GM18498 (cell line): ENCODE results near the gene CDYL2.

Source experiments
- ATAC-seq: cut with Tn5 transposase; IDR thresholded peaks from one replicate; pipeline ENCODE4 v1.9.1; 2021; ENCODE audit warnings: mild to moderate bottlenecking, moderate library complexity; ENCODE audit not compliant: unreplicated experiment

The CDYL2 gene

GRCh38 chr16:80639636-80640035, 164.8 kb downstream of the CDYL2 start:
- ATAC-seq = no peak

- no peak for ATAC-seq
These were observed 166.8 kb downstream of the CDYL2 start for GRCh38 chr16:80637621-80638020.

DNA sequence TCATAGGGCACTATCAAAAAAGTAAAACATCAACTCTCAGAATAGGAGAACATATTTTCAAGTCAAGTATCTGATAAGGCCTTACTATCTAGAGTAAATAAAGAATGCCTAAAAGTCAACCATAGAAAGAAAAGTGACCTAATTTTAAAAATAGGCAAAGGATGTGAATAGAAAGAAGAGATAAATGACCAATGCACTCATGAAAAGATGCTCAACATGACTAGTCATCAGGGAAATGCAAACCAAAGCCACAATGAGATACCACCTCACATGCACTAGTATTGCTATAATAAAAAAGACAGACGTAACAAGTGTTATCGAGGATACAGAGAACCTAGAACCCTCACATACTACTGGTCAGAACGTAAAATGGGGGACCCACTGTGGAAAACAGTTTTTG, 172.8 kb downstream of the CDYL2 start:
- no peak for ATAC-seq

GRCh38 chr16:80628254-80628653, 176.1 kb downstream of the CDYL2 start:
- ATAC-seq = no peak

DNA sequence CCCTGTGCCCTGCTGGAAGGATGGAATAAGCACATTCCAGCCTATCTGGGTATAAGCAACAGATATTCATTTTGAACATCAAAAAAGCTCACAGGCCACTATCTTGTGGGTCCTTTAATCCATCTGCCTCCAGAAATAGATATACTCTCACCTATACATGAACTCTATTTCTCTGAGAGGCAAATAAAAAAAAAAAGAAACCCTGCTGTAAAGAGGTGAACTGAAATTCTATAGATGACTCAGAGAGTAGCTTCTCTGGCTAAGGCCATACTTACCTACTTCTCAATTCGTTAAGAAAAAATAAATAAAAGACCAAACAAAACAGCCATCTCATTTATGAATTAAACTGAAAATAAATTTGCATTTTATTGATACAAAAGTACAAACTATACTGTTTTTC, 177.3 kb downstream of the CDYL2 start:
- peak; percentile 84 for ATAC-seq

GRCh38 chr16:80623376-80623775, 181.0 kb downstream of the CDYL2 start:
- no peak for ATAC-seq

DNA sequence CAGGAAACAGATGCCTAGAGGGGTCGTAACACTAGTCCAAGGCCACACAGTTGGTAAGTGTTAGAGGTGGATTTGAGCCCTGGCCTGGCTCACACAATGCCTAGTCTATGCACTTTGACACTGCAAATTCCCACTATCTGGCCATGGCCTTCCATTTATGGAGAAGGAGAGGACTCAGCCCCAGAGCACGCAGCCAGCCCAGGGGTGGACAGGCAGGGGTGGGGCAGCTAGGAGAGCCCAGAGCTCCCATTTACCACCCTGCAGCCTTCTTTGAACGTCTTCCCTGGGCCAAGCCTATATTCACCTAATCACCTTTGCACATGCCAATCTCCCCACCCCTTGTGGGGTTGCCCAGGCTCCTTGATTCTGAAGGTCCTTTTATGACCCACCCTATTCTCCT, 182.4 kb downstream of the CDYL2 start:
- no peak for ATAC-seq

DNA sequence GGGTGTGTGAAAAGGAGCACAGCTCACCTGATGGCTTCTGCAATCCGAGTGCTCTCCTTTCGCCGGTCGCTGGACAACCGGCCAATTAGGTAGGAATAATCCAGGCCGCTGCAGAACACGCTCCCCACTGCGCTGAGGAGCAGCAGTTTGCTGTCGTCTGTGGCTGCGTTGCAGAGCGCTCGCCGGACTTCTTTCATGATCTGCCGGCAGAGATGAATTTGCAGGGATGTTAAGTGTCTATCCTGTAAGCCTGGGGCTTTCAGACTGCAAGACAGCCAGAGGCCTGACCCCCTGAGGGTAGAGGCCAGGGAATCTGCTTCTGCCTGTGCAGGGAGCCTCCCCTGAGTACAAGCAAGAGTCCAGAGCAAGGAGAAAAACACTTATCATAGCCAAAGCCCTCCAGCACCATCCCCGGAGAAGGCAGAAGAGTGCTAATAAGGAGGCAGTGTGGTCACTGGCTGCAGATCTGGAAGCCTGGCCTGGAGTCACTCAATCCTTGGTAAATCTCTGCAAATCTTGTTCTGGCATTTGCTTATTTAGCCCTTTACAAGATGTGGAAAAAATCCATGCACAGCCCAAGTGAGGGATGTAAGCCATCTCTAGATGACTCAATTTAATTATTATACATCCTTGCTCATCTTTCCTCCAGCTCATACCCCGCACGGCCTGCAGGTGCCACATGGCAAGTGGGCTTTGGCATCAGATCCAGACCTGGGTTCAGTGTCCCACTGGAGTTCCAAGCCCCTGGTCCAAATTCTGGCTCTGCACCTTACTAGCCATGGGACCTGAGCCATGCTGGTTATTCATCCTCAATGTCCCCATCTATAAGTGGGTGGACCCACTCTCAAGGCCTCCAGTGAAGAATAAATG, 183.4 kb downstream of the CDYL2 start:
- no peak for ATAC-seq

DNA sequence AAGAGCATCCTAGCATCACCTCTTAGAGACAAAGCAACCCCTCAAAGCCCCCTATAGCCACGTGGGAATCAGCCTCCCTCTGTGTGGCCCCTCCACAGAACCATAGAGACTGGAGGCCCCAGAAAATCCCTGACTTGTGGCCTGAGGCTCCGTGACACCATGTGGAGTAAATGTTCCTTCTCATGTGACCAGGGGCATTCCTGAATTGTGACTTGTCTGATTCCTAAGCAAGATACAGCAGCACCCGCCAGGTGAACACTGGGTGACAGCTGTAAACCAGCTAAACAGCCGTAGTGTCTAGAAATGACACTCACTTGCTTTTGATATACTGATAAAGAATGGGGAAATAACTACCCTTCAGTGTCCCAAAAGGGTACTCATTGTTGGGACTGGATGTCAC, 184.6 kb downstream of the CDYL2 start:
- ATAC-seq = no peak

DNA sequence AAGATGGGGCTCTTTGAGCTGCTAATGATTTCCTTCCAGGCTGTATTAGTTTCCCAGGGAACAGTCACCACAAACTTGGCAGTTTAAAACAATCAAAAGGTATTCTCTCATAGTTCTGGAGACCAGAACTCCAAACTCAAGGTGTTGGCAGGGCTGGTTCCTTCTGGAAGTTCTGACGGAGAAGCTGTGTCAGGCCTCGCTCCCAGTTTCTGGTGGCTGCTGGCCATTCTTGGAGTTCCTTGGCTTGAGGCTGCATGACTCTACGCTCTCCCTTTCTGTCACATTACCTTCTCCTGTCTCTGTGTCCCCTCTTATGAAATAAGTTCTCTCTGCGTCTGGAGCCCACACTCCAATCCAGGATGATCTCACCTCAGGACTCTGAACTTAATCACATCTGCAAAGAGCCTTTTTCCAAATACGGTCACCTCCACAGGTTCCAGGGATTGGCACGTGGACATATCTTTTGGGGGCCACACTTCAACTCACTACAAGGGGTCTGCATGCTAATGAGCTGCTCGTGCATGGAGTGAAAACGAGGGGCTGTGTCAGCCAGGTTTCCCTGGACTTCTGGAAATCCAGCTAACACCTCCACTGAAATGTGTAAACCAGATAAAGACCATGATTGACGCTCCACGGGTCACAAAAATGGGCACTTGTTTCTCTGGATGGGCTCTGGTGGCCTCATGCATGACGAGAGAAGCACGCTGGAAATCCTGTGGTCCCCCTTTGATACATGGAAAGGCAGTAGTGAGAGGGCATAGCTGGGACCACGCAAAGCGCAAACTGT, 185.3 kb downstream of the CDYL2 start:
- no peak for ATAC-seq

- ATAC-seq = no peak
These were observed 188.0 kb downstream of the CDYL2 start for GRCh38 chr16:80616362-80616761.

- no peak for ATAC-seq
These were observed 188.7 kb downstream of the CDYL2 start for GRCh38 chr16:80615735-80616134.

GRCh38 chr16:80614908-80615671, 189.3 kb downstream of the CDYL2 start:
- no peak for ATAC-seq

DNA sequence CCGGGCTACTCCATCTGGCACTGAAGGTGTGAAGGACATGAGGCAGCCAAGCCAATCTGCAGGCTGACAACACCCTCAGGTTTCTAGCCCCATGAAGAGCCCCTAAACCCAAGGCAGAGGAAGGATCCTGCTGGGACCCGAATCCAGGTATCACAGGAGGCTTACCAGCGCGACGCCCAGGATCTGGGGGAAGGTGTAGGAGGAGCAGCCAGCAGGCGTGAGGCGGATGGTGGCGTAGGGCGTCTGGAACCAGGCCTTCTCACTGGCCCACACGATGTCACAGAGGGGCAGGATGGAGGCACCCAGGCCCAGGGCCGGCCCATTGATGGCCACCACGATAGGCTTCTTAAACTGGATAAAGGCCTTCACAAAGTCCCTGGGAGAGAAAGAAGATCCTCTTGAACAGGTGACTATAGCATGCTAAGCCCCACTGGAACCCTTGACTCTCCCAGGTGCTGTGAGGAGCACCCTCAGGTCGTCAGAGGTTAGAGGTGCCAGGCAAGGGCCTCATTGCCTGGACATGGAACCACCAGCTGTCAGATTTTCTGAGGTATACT, 191.9 kb downstream of the CDYL2 start:
- ATAC-seq = no peak

- ATAC-seq = no peak
These were observed 192.5 kb downstream of the CDYL2 start for GRCh38 chr16:80611930-80612327.

GRCh38 chr16:80611171-80611929, 193.0 kb downstream of the CDYL2 start:
- ATAC-seq = no peak

GRCh38 chr16:80610481-80611156, 193.8 kb downstream of the CDYL2 start:
- no peak for ATAC-seq

DNA sequence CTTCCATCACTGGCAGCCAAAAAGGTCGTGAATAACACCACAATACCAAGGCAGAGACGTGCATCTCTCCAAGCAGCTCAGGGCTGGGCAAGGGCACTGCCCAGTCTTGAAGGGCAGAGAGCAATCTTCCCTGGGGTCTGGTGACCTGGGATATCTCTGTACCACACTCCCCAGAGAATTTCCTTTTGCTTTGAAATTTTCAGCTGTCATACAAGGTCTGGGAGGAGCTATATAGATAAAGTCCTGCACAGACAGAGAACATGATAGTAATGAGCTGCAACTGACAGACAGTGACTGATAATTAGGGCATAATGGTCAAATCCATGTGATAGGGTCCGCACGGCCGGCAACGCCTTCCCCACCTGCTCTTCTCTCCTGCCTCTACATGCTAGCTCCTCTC, 195.5 kb downstream of the CDYL2 start:
- no peak for ATAC-seq

- ATAC-seq = no peak
These were observed 197.2 kb downstream of the CDYL2 start for GRCh38 chr16:80607204-80607603.
